Endothelial cell of umbilical vein (primary cell): ENCODE data around the gene FRRS1L. TPM values are rescaled to one million over a fixed set of nuclear protein-coding genes. Genes with fewer than 3 reads are reported as not detected.

Experiments
- BruUV-seq: library from RNA; stranded (reverse); fragments of 400-500 nt; replicated peaks from 2 replicates; lab custom pipeline; 2021; lab: Mats Ljungman, UMichigan
- CTCF ChIA-PET: fragments of 300-600, 350-600 bp; sonication (Branson Sonifier 250); formaldehyde crosslinking; loops from one replicate; lab custom pipeline; 2021; ENCODE audit warnings: antibody characterized with exemption, inconsistent platforms; lab: Charles Lee
- POLR2A ChIA-PET: fragments of 300-600, 350-600 bp; sonication (Branson Sonifier 250); formaldehyde crosslinking; loops from one replicate; lab custom pipeline; 2021; ENCODE audit warnings: antibody characterized with exemption, inconsistent platforms; lab: Charles Lee
- DNase-seq: peaks from one replicate; pipeline ENCODE4 v3.0.0-alpha.2; 2011; ENCODE audit warnings: low read depth, low spot score
- FAIRE-seq: peaks from 2 replicates; lab custom pipeline; 2011; peaks lifted over from hg19 to GRCh38; lab: Jason Lieb, UNC
- H2AFZ ChIP-seq: 2 replicates; pipeline ENCODE4 v1.6.0; 2012; ENCODE audit warnings: low read depth, low read length, control low read depth, inconsistent platforms
- H3K27ac ChIP-seq: 2 replicates; pipeline ENCODE4 v1.5.1; 2011; ENCODE audit warnings: low read depth, mild to moderate bottlenecking, control low read depth, low read length, moderate library complexity; ENCODE audit not compliant: insufficient read depth
- H3K27me3 ChIP-seq, 2 experiments: 2 replicates each; pipeline versions ENCODE4 v1.6.0 to v1.6.1; 2011; ENCODE audit warnings: low read length in 2 of 2, mixed read lengths in 1 of 2; ENCODE audit not compliant: control insufficient read depth in 2 of 2, insufficient read depth in 2 of 2
- H3K36me3 ChIP-seq, 2 experiments: 2 replicates in 1 of 2; 3 replicates in 1 of 2; pipeline ENCODE4 v1.5.1; 2011; ENCODE audit warnings: low read length in 2 of 2, mild to moderate bottlenecking in 1 of 2, moderate library complexity in 1 of 2; ENCODE audit not compliant: control insufficient read depth in 2 of 2, insufficient read depth in 2 of 2; ENCODE audit errors: extremely low read depth in 1 of 2
- H3K4me1 ChIP-seq: 3 replicates; pipeline ENCODE4 v1.5.1; 2011; ENCODE audit warnings: mild to moderate bottlenecking, low read length; ENCODE audit not compliant: control insufficient read depth, insufficient read depth; ENCODE audit errors: extremely low read depth
- H3K4me2 ChIP-seq: 2 replicates; pipeline ENCODE4 v1.6.1; 2011; ENCODE audit warnings: low read length, control low read depth, mixed read lengths; ENCODE audit not compliant: insufficient read depth
- H3K4me3 ChIP-seq, 3 experiments: fragments of 200-600 bp in 1 of 3; sonication (generic), shearing (Covaris generic) in 1 of 3; replicated peaks in 1 of 3; 2 replicates each; pipeline ENCODE4 v1.5.1; 2011 to 2016; ENCODE audit warnings: control low read depth in 3 of 3, low read length in 3 of 3, mild to moderate bottlenecking in 2 of 3, inconsistent platforms in 1 of 3, low read depth in 1 of 3, moderate library complexity in 1 of 3; ENCODE audit not compliant: insufficient read depth in 1 of 3
- H3K79me2 ChIP-seq: 2 replicates; pipeline ENCODE4 v1.6.0; 2012; ENCODE audit warnings: low read length, inconsistent platforms; ENCODE audit not compliant: control insufficient read depth, insufficient read depth
- H3K9ac ChIP-seq: replicated peaks from 2 replicates; pipeline ENCODE3; 2011; ENCODE audit warnings: low read length, control low read depth; ENCODE audit not compliant: insufficient read depth; ENCODE audit errors: extremely low read depth
- H3K9me1 ChIP-seq: replicated peaks from 3 replicates; pipeline ENCODE4 v1.6.0; 2011; ENCODE audit warnings: mild to moderate bottlenecking, low read length; ENCODE audit not compliant: control insufficient read depth, insufficient read depth; ENCODE audit errors: extremely low read depth
- H3K9me3 ChIP-seq: replicated peaks from 2 replicates; pipeline ENCODE4 v1.5.1; 2012; ENCODE audit warnings: low read length, inconsistent platforms; ENCODE audit not compliant: control insufficient read depth, insufficient read depth
- H4K20me1 ChIP-seq: replicated peaks from 2 replicates; pipeline ENCODE3; 2011; ENCODE audit warnings: mild to moderate bottlenecking, low read length; ENCODE audit not compliant: control insufficient read depth, insufficient read depth; ENCODE audit errors: extremely low read depth
- EZH2 ChIP-seq: IDR thresholded peaks from 2 replicates; pipeline ENCODE4 v1.6.1; 2012; ENCODE audit warnings: borderline replicate concordance, low read depth, mild to moderate bottlenecking, moderate library complexity, low read length, inconsistent platforms; ENCODE audit not compliant: severe bottlenecking
- FOS ChIP-seq: IDR thresholded peaks from 2 replicates; pipeline ENCODE4 v1.6.1; 2011; ENCODE audit warnings: mild to moderate bottlenecking, low read length, moderate library complexity, borderline replicate concordance; ENCODE audit not compliant: insufficient read depth
- GATA2 ChIP-seq: IDR thresholded peaks from 2 replicates; pipeline ENCODE4 v1.7.0; 2011; ENCODE audit warnings: low read depth, mild to moderate bottlenecking, moderate library complexity, mixed read lengths, low read length; ENCODE audit not compliant: insufficient read length, insufficient read depth
- JUN ChIP-seq: IDR thresholded peaks from 2 replicates; pipeline ENCODE4 v1.6.1; 2011; ENCODE audit warnings: borderline replicate concordance, low read depth; ENCODE audit not compliant: insufficient read length, insufficient read depth
- MYC ChIP-seq: IDR thresholded peaks from one replicate; pipeline ENCODE4 v1.6.1; 2011; ENCODE audit warnings: mild to moderate bottlenecking, low read depth, low read length
- POLR2A ChIP-seq: IDR thresholded peaks from 2 replicates; pipeline ENCODE4 v1.6.1; 2012; ENCODE audit warnings: low read depth, mild to moderate bottlenecking, control low read depth, low read length
- POLR2AphosphoS5 ChIP-seq: IDR thresholded peaks from 2 replicates; pipeline ENCODE4 v1.6.1; 2012; ENCODE audit warnings: low read depth, mild to moderate bottlenecking, control low read depth, low read length, moderate library complexity; ENCODE audit not compliant: insufficient read depth
- dilution Hi-C: fragments of 300-500 bp; cut with MboI; formaldehyde crosslinking; loops from one replicate; pipeline ENCODE4 v1.15.0; 2019; ENCODE audit warnings: low sequenced_read_pairs; ENCODE audit not compliant: extremely low pct_ligation_motif_present
- intact Hi-C: fragments of 100-400 bp; cut with micrococcal nuclease; formaldehyde crosslinking; loops from one replicate; pipeline ENCODE4 v1.10.0; 2022
- polyA plus RNA-seq, 4 experiments: library from polyadenylated mRNA; depleted of rRNA in 3 of 4; stranded (reverse) in 3 of 4; unstranded in 1 of 4; fragments of >200 nt; gene quantifications; 2 replicates each; pipeline versions ENCODE4 v1.2.1 to v1.2.3, GENCODE V29; 2011 to 2012; ENCODE audit warnings: missing spikeins in 1 of 4
- total RNA-seq: library from RNA; stranded (reverse); gene quantifications from 2 replicates; pipeline ENCODE4 v1.2.3, GENCODE V29; 2021
- TF ChIP-seq, protein P1 (sequence below), 2 donors: IDR thresholded peaks; 1 replicate in 1 of 2; 2 replicates in 1 of 2; pipeline ENCODE4 v1.5.1; 2011; ENCODE audit warnings: low read length in 2 of 2, mild to moderate bottlenecking in 2 of 2, moderate library complexity in 2 of 2, control low read depth in 1 of 2, inconsistent platforms in 1 of 2, low read depth in 1 of 2; ENCODE audit not compliant: insufficient read depth in 1 of 2; ENCODE audit errors: extremely low read depth in 1 of 2
- TF ChIP-seq, protein P2 (sequence below): IDR thresholded peaks from 2 replicates; pipeline ENCODE4 v1.6.1; 2011; ENCODE audit not compliant: insufficient read depth, insufficient read length

The FRRS1L gene
- total and polyA plus RNA-seq, 2 donors (not counting 3 experiments of a cell fraction or from before 2014, with no cell fraction given): not detected

DNA sequence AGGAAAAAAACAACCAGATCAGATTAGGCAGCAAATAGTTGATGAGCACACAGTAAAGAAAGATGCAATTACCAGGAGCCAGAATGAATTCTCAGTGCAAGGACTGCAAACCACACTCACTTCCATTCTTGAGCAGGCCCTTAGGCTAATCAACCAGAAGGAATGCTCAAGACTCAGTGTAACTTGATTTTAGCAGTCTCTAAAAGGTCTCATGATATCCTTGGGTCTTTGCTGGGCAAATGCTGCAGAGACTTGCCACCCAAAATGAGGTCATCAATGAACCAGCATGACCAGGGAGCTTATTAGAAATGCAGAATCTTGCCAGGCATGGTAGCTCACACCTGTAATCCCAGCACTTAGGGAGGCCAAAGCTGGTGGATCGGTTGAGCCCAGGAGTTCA lies 27.2 kb downstream of the FRRS1L start:
- dilution Hi-C loops: no loop called here
- no peaks in the 10 kb centered on the region for H3K9me3 ChIP-seq
- no peaks in the 10 kb centered on the region for H4K20me1 ChIP-seq
- ChIA-PET POLR2A (no interaction called here), CTCF (interaction anchor here (1.0 kb wide), 1 partner anchor 9 kb away, joined by 3 read pairs; no protein-coding TSS in a partner anchor)
- no peak overlapping the region for H3K9ac ChIP-seq
- H3K4me2 ChIP-seq: no peak overlapping the region
- no peaks in the 10 kb centered on the region for H3K9me1 ChIP-seq
- no TSS peak for BruUV-seq
- peaks cover 3 to 4% of the 10 kb centered on the region in 2 experiments for H3K27me3 ChIP-seq
- H3K4me1 ChIP-seq: no peaks in the 10 kb centered on the region
- no peak overlapping the region for H3K4me3 ChIP-seq
- no peak overlapping the region for H2AFZ ChIP-seq
- H3K27ac ChIP-seq: no peak overlapping the region
- no peaks in the 10 kb centered on the region for H3K79me2 ChIP-seq
- no peaks in the 10 kb centered on the region for H3K36me3 ChIP-seq
- TF ChIP-seq EZH2: no peak
- no peak for TF ChIP-seq POLR2A
- TF ChIP-seq, protein P1, sequence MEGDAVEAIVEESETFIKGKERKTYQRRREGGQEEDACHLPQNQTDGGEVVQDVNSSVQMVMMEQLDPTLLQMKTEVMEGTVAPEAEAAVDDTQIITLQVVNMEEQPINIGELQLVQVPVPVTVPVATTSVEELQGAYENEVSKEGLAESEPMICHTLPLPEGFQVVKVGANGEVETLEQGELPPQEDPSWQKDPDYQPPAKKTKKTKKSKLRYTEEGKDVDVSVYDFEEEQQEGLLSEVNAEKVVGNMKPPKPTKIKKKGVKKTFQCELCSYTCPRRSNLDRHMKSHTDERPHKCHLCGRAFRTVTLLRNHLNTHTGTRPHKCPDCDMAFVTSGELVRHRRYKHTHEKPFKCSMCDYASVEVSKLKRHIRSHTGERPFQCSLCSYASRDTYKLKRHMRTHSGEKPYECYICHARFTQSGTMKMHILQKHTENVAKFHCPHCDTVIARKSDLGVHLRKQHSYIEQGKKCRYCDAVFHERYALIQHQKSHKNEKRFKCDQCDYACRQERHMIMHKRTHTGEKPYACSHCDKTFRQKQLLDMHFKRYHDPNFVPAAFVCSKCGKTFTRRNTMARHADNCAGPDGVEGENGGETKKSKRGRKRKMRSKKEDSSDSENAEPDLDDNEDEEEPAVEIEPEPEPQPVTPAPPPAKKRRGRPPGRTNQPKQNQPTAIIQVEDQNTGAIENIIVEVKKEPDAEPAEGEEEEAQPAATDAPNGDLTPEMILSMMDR (IDR thresholded peaks at IDR 0.05; ENCODE audit: extremely low read depth in 1 of 2, insufficient read depth in 1 of 2, low read depth in 1 of 2, low read length in 2 of 2): no peak
- TF ChIP-seq POLR2AphosphoS5: no peak
- TF ChIP-seq FOS: no peak
- no peak for TF ChIP-seq GATA2
- TF ChIP-seq MYC: no peak
- TF ChIP-seq, protein P2, sequence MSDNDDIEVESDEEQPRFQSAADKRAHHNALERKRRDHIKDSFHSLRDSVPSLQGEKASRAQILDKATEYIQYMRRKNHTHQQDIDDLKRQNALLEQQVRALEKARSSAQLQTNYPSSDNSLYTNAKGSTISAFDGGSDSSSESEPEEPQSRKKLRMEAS: no peak
- TF ChIP-seq JUN: no peak
- DNase-seq: no peak
- no peak for FAIRE-seq
- intact Hi-C loops: no loop called here
